Fibroblast of villous mesenchyme (primary cell): ENCODE measurements around the gene NPL. TPM values are rescaled to one million over a fixed set of nuclear protein-coding genes. Genes with fewer than 3 reads are reported as not detected.

Experiments used
- DNase-seq: peaks from one replicate; pipeline ENCODE4 v3.0.0-alpha.2; 2010; ENCODE audit warnings: low read depth
- H3K4me3 ChIP-seq: 2 replicates; pipeline ENCODE4 v1.5.1; 2011; ENCODE audit warnings: low read depth, mild to moderate bottlenecking, low read length
- total RNA-seq: library from RNA; depleted of rRNA; stranded (reverse); fragments of >200 nt; gene quantifications from 2 replicates; pipeline ENCODE4 v1.2.3, GENCODE V29; 2012
- TF ChIP-seq, protein P1 (sequence below): IDR thresholded peaks from 2 replicates; pipeline ENCODE4 v1.5.1; 2012; ENCODE audit warnings: low read depth, mild to moderate bottlenecking, low read length; ENCODE audit not compliant: insufficient read depth

NPL gene
- total RNA-seq, 1 donor: 3.5 TPM

DNA sequence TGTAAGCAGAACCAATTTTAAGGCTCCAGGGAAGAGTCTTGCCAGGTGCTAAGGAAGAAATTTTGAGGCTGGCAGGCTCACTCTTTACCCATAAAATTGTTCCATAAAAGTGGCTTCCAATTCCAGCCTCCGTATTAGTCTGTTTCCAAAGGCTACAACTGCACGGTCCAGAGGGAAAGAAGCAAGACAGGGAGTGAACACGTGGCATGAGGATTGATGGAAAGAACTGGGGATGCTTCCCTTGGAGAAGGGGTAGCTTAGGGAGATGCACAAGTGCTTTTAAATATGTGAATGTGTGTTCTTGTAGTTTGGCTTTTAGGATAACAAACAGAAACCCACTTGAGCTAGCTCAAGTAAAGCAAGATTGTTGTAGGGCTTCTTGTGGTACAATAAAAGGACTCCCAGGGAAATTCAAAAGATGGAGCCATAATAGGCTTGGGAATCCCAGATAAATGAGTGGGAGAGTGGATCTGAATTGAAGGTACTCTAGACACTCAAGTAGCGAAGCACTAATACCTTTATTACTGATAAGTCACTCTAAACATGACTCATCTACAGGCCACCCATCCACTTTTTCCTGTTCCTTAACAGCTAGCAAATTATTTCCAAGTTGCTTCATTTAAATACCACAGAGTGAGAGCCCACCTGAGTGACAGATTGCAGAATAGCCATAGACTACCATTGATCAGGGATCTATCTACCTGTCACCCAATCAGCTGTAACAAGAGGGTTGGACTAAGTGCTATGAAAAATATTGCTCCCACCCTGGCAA is 34.8 kb upstream of the NPL start:
- no peak overlapping the region for H3K4me3 ChIP-seq
- DNase-seq: no peak
- TF ChIP-seq, protein P1, sequence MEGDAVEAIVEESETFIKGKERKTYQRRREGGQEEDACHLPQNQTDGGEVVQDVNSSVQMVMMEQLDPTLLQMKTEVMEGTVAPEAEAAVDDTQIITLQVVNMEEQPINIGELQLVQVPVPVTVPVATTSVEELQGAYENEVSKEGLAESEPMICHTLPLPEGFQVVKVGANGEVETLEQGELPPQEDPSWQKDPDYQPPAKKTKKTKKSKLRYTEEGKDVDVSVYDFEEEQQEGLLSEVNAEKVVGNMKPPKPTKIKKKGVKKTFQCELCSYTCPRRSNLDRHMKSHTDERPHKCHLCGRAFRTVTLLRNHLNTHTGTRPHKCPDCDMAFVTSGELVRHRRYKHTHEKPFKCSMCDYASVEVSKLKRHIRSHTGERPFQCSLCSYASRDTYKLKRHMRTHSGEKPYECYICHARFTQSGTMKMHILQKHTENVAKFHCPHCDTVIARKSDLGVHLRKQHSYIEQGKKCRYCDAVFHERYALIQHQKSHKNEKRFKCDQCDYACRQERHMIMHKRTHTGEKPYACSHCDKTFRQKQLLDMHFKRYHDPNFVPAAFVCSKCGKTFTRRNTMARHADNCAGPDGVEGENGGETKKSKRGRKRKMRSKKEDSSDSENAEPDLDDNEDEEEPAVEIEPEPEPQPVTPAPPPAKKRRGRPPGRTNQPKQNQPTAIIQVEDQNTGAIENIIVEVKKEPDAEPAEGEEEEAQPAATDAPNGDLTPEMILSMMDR: no peak

DNA sequence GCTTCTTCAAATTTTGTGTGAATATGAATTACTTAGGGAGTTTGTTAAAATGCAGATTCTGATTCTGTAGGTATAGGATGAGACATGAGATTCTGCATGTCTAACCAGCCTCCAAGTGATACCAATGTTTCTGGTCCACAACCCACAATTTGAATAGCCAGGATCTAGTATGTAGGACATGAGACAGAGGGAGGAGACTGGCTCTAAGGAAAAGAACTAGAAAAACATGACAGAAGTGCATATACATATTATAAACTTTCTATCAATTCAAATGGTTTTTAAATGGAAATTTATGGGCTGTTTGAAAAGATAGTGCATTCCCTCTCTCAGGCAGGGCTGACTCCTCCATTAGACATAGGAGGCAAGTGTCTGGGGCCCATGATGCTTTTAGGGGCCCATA is 33.9 kb upstream of the NPL start:
- TF ChIP-seq, protein P1: no peak
- no peak overlapping the region for H3K4me3 ChIP-seq
- no peak for DNase-seq

DNA sequence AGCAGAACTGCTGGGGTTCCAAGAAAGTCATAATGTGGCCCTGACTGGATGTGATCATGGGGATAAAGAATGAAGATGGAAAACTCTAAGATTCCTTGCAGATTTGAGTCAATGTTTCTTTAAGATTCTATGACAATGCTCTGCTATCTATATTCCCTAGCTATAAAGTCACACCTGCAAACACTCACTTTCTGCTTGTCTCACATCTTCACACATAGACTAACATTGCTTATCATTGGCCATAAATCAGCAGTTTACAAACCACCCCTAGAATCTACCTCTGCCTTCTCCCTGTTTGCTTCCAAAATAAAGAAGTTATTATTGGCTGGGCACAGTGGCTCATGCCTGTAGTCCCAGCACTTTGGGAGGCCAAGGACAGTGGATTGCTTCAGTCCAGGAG is 33.1 kb upstream of the NPL start:
- no peak overlapping the region for H3K4me3 ChIP-seq
- no peak for DNase-seq
- TF ChIP-seq, protein P1: no peak

DNA sequence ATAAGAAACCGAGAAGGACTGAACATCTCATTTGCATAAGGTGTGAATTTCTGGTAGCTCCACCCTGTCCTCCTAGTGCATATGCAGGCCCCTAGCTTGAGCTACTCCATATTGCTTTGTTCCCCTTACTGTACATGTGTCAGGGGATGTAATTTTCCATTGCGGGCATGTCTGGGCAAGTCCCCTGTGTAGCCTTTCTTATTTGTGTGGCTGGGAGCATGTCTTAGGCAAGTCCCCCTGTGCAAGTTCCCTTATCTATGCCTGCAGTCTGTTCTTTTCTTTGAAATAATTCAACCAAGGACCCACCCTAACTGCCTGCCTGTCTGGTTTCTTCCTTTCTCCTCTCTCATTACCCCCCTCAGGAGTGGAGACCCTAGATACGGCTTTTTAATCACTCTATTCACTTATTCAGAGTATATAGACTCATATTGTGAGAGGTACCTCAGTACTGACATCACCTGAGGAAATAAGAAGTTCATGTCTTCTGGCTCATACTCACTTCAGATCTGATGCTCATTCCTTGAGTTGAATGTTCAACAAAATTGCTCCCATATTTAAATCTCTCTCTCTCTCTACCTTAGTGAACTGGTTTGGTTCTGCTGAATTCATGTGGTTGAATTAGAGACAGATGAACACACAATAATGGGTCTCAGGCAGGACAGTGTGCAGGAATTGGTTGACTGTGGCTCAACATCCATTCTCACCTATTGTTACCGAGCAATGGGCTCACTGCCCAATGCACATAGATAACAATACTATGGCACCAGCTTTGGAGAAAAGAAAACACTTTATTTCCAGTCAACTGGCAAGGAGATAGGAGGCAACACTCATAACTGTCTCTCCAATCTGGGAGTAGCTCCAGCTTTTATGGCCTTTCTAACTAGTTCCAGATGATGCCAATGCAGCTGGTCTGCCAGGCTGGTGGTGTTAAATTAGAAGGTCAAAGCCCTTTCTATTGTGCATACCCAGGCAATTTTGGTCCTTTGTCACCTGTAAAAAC is 27.9 kb upstream of the NPL start:
- TF ChIP-seq, protein P1: no peak
- H3K4me3 ChIP-seq: no peak overlapping the region
- DNase-seq: peak; percentile 24

DNA sequence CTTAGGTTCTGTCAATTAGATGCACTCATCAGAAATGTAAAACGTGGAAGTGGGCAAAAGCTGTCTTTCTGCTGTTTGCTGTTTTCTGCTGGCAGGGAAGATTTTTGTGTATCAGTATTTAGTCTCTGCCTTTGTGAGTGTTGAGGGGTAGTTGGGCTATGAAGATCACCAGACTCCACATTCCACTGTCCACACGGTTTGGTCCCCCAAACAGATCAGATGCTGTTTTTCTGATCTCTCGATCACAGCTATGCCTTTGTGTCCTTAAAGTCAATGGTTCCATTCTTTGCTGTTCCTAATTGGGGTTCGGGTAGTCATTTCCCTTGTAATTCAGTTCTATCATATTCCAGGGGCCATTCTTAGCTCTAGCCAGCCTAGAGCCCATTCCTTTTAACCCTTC is 27.0 kb upstream of the NPL start:
- H3K4me3 ChIP-seq: no peak overlapping the region
- TF ChIP-seq, protein P1: no peak
- DNase-seq: no peak

DNA sequence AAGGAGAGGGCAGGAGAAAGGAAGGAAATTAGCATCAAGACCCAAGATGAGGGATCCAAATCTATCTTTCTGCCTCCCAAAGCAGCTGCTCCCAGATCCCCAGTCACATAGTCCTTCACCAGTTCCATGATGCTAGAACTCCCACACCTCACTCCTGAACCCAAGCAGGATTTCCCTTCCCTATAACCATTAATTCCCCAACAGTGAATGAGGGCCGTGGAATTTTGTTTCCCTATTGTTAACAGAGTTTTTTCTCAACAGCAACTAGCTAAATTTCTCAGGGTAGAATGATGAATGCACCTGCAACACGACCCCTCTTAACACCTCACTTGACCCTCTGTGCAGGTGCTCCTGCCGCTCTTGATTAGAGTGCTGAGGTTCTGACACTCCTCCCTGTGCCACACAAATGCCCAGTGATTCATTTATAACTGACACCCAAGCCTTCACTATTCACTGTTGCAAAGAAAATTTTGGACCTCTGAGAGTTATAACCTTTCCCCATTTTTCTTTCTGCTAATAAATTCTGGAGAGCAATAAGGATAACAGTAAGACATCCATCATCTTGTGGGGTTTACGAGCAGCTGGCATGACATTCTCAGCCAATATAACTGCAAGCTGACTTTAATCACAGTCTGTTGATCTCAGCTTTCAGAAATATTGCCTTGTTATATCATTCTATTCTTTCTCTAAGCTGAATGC is 25.4 kb upstream of the NPL start:
- H3K4me3 ChIP-seq: no peak overlapping the region
- TF ChIP-seq, protein P1: no peak
- DNase-seq: no peak
